GM12878 (cell line): ENCODE data around the gene ATF6. TPM values are rescaled to one million over a fixed set of nuclear protein-coding genes. Genes with fewer than 3 reads are reported as not detected.
A peak's percentile ranks its signal among the peaks of the same experiment; 100 is the strongest.

ENCODE experiments used
- ATAC-seq: fragments of 200-7000 bp; cut with Tn5 transposase; 3 replicates; pipeline ENCODE4 v1.9.1; 2020; ENCODE audit warnings: mild to moderate bottlenecking, moderate library complexity
- BruUV-seq: library from RNA; stranded (reverse); fragments of 400-500 nt; replicated peaks from 2 replicates; lab custom pipeline; 2021; lab: Mats Ljungman, UMichigan
- CTCF ChIA-PET: fragments of 300-600 bp; sonication (Branson Sonifier 250); formaldehyde crosslinking; extraction: SDS; loops from one replicate; lab custom pipeline; 2021; ENCODE audit warnings: inconsistent platforms; lab: Yijun Ruan, JAX
- POLR2A ChIA-PET: fragments of 350-600 bp; formaldehyde crosslinking; extraction: SDS; loops from one replicate; lab custom pipeline; 2021; ENCODE audit warnings: inconsistent platforms; lab: Charles Lee
- RAD21 ChIA-PET: fragments of 300-600 bp; sonication (Branson Sonifier 250); formaldehyde crosslinking; loops from one replicate; lab custom pipeline; 2023; ENCODE audit warnings: antibody characterized with exemption; ENCODE audit not compliant: unreplicated experiment; lab: Charles Lee
- SMC1A ChIA-PET: fragments of 300-600 bp; sonication (Branson Sonifier 250); formaldehyde crosslinking; loops from one replicate; lab custom pipeline; 2023; ENCODE audit not compliant: unreplicated experiment, uncharacterized antibody; lab: Charles Lee
- DNase-seq: peaks from one replicate; pipeline ENCODE4 v3.0.0-alpha.2; 2011; ENCODE audit warnings: low read depth, low spot score
- FAIRE-seq: peaks from 3 replicates; lab custom pipeline; 2011; peaks lifted over from hg19 to GRCh38; lab: Jason Lieb, UNC
- H2AFZ ChIP-seq: 2 replicates; pipeline ENCODE4 v1.6.0; 2011; ENCODE audit warnings: low read depth, low read length, control low read depth; ENCODE audit not compliant: control insufficient read depth
- H3K27ac ChIP-seq: 2 replicates; pipeline ENCODE4 v1.5.1; 2011; ENCODE audit warnings: control low read depth; ENCODE audit not compliant: control insufficient read depth, insufficient read depth
- H3K27me3 ChIP-seq, 2 experiments: replicated peaks in 1 of 2; 2 replicates each; pipeline versions ENCODE4 v1.6.0 to v1.6.1; 2011; ENCODE audit warnings: low read length in 1 of 2; ENCODE audit not compliant: control insufficient read depth in 2 of 2, insufficient read depth in 2 of 2
- H3K36me3 ChIP-seq, 2 experiments: 2 replicates each; pipeline ENCODE4 v1.5.1; 2011; ENCODE audit warnings: low read length in 1 of 2; ENCODE audit not compliant: control insufficient read depth in 2 of 2, insufficient read depth in 2 of 2
- H3K4me1 ChIP-seq: 2 replicates; pipeline ENCODE4 v1.6.1; 2011; ENCODE audit warnings: mild to moderate bottlenecking, low read length, moderate library complexity, mixed read lengths; ENCODE audit not compliant: control insufficient read depth, insufficient read depth
- H3K4me2 ChIP-seq: 2 replicates; pipeline ENCODE4 v1.6.0; 2011; ENCODE audit warnings: control low read depth; ENCODE audit not compliant: control insufficient read depth, insufficient read depth
- H3K4me3 ChIP-seq: fragments of 200-600 bp; sonication (generic); 2 replicates; pipeline ENCODE4 v1.5.1; 2016
- H3K79me2 ChIP-seq: 2 replicates; pipeline ENCODE4 v1.6.0; 2011; ENCODE audit warnings: low read length; ENCODE audit not compliant: control insufficient read depth, insufficient read depth
- H3K9ac ChIP-seq: 2 replicates; pipeline ENCODE4 v1.8.0; 2011; ENCODE audit warnings: low read length, control low read depth, mixed read lengths; ENCODE audit not compliant: control insufficient read depth, insufficient read depth
- H3K9me3 ChIP-seq: replicated peaks from 3 replicates; pipeline ENCODE4 v1.5.1; 2011; ENCODE audit warnings: mild to moderate bottlenecking, low read length; ENCODE audit not compliant: control insufficient read depth, insufficient read depth
- H4K20me1 ChIP-seq: 2 replicates; pipeline ENCODE4 v1.6.0; 2011; ENCODE audit not compliant: control insufficient read depth, insufficient read depth
- CEBPB ChIP-seq, 2 experiments: fragments of 150-350 bp in 1 of 2; IDR thresholded peaks; 2 replicates each; pipeline ENCODE4 v1.6.1; 2012 to 2014; ENCODE audit warnings: low read depth in 2 of 2, low read length in 2 of 2, borderline replicate concordance in 1 of 2, inconsistent platforms in 1 of 2
- EZH2 ChIP-seq: IDR thresholded peaks from 2 replicates; pipeline ENCODE4 v1.6.1; 2012; ENCODE audit warnings: low read depth, mild to moderate bottlenecking, control low read depth, inconsistent platforms, low read length, borderline replicate concordance; ENCODE audit not compliant: control insufficient read depth
- IKZF1 ChIP-seq: fragments of 450-650 bp; conservative IDR thresholded peaks from 2 replicates; pipeline ENCODE4 v1.6.1; 2017; ENCODE audit warnings: antibody characterized with exemption, mild to moderate bottlenecking
- MTA2 ChIP-seq: fragments of 450-650 bp; IDR thresholded peaks from 2 replicates; pipeline ENCODE4 v1.6.1; 2016; ENCODE audit warnings: low read depth, mild to moderate bottlenecking, moderate library complexity
- SPI1 ChIP-seq: IDR thresholded peaks from 2 replicates; pipeline ENCODE4 v1.6.1; 2011; ENCODE audit warnings: low read depth, mild to moderate bottlenecking, low read length, moderate library complexity, borderline replicate concordance; ENCODE audit not compliant: insufficient read depth
- STAT1 ChIP-seq: fragments of 450-650 bp; conservative IDR thresholded peaks from 2 replicates; pipeline ENCODE4 v1.6.1; 2014; ENCODE audit warnings: antibody characterized with exemption, mild to moderate bottlenecking
- ZNF384 ChIP-seq: IDR thresholded peaks from 2 replicates; pipeline ENCODE4 v1.6.1; 2012; ENCODE audit warnings: low read depth, mild to moderate bottlenecking, low read length, improper control_type of control experiment, borderline replicate concordance
- ZNF622 ChIP-seq: fragments of 450-650 bp; IDR thresholded peaks from 2 replicates; pipeline ENCODE4 v1.6.1; 2017; ENCODE audit warnings: mild to moderate bottlenecking, inconsistent platforms
- ZSCAN29 ChIP-seq: fragments of 450-650 bp; IDR thresholded peaks from 2 replicates; pipeline ENCODE4 v1.6.1; 2017; ENCODE audit warnings: mild to moderate bottlenecking, moderate library complexity
- WGBS: methylation state at CpG from one replicate; pipeline ENCODE4 v1.1.6; 2016; ENCODE audit warnings: low lambda C conversion rate; ENCODE audit not compliant: insufficient replicate concordance, insufficient coverage; ENCODE audit errors: missing lambda C conversion rate; 5-methylcytosine and 5-hydroxymethylcytosine counted together
- in situ Hi-C: fragments of 300-500 bp; cut with MboI; formaldehyde crosslinking; loops from 9 replicates; pipeline ENCODE4 v1.14.3; 2018; ENCODE audit warnings: mixed read lengths
- intact Hi-C: fragments of 100-400 bp; cut with micrococcal nuclease; formaldehyde crosslinking; loops from one replicate; pipeline ENCODE4 v1.14.2; 2022; ENCODE audit not compliant: unreplicated experiment
- polyA plus RNA-seq, 11 experiments: library from polyadenylated mRNA; depleted of rRNA in 4 of 11; unstranded in 6 of 11; stranded (reverse) in 5 of 11; fragments of >200 nt; fragmentation: Nextera tagmentation in 4 of 11; fragmentation: Illumina TruSeq in 1 of 11; extraction: Ambion mirVana in 4 of 11; extraction: Trizol in 1 of 11; gene quantifications; 1 replicate in 1 of 11; 2 replicates in 10 of 11; pipeline versions ENCODE4 v1.2.1 to v1.2.3, GENCODE V29; 2011 to 2016; ENCODE audit warnings: inconsistent platforms in 2 of 11, missing spikeins in 2 of 11, low read depth in 1 of 11
- total RNA-seq, 4 experiments: library from RNA; depleted of rRNA in 3 of 4; stranded (reverse); fragments of >200 nt in 3 of 4; fragmentation: Illumina TruSeq in 1 of 4; extraction: Trizol in 1 of 4; gene quantifications; 2 replicates each; pipeline versions ENCODE4 v1.2.1 to v1.2.3, GENCODE V29; 2013 to 2021
- TF ChIP-seq, protein P1 (sequence below): IDR thresholded peaks from 2 replicates; pipeline ENCODE4 v1.6.1; 2011; ENCODE audit warnings: borderline replicate concordance, low read depth, mild to moderate bottlenecking, moderate library complexity, low read length; ENCODE audit not compliant: insufficient read depth, poor library complexity, severe bottlenecking

ATF6 gene
- total and polyA plus RNA-seq, 10 of the 15 experiments (the other 5 are each of a cell fraction or from before 2014, with no cell fraction given) = 7.8 to 24.3 (median 14.7) TPM

DNA sequence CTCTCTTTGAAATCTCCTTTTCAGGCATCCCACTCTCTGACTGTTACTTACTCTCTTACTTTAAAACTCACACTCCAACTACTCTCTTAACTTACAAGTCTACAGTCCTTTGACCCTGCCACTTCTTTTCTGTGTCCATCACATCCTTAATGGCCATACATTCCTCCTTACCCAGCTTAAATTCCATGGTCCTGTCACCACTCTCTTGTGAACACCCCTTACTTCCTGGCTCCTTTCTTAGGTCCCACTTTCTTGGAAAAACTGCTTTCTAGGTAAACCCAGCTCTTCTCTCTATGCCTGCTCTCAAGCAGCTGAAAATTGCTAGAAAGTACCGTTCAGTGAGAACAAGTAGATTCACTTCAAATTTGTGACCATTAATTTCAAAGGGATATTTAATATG lies 148.5 kb downstream of the ATF6 start:
- Histone ChIP-seq H4K20me1 (no peaks in the 10 kb centered on the region), H3K4me1 (peaks cover 19% of the 10 kb centered on the region), H3K4me2 (peak overlapping the region; percentile 77), H2AFZ (no peak overlapping the region), H3K79me2 (no peaks in the 10 kb centered on the region), H3K27me3 (no peaks in the 10 kb centered on the region), H3K27ac (peak overlapping the region; percentile 71), H3K36me3 (peaks cover 0 to 8% of the 10 kb centered on the region in 2 experiments; a peak in 3 of 4 replicates), H3K4me3 (no peak overlapping the region), H3K9me3 (no peaks in the 10 kb centered on the region), H3K9ac (no peak overlapping the region)
- SMC1A ChIA-PET = interaction anchor here (0.6 to 1.5 kb wide), 11 partner anchors 8 to 165 kb away, joined by 3 to 6 read pairs (median 4); partner anchors contain the start of gene DUSP12
- RAD21 ChIA-PET = interaction anchor here (0.8 to 1.5 kb wide), 2 partner anchors 48 to 123 kb away, joined by 4 to 8 read pairs; no protein-coding TSS in a partner anchor
- CTCF ChIA-PET = interaction anchor here (0.8 to 2.4 kb wide), 7 partner anchors 8 to 122 kb away, joined by 4 to 9 read pairs (median 5); no protein-coding TSS in a partner anchor
- in situ Hi-C loops = no loop called here
- no TSS peak for BruUV-seq
- intact Hi-C loops = no loop called here
- 47% methylated on average over 1 of the region's 1 CpG for WGBS
- no peak for FAIRE-seq
- POLR2A ChIA-PET = interaction anchor here (1.2 kb wide), 1 partner anchor 20 kb away, joined by 3 read pairs; no protein-coding TSS in a partner anchor
- ATAC-seq = no peak
- DNase-seq = no peak
- no peak for TF ChIP-seq ZNF622

DNA sequence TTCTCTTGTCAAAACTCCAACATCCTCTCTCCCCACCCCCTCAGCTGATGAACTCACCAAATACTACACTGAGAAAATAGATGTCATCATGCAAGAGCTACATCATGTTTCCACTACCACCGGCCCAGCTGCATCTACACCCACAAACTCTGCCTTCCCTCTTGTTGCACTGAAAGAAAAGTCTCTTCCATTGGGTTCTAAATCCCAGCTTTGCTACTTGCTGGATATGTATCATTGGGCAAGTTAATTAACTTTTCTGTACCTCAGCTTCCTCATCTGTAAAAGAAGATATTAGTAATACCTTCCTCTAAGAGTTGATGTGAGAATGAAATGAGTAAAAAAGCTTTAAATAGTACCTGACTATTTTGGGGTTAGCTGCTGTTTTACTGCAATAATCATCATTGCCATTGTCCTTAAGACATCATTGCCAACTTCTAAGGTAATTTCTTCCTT lies 149.0 kb downstream of the ATF6 start:
- peak overlapping the region; percentile 77 for H3K4me2 ChIP-seq
- no peaks in the 10 kb centered on the region for H3K27me3 ChIP-seq
- SMC1A ChIA-PET = interaction anchor here (0.6 to 1.5 kb wide), 12 partner anchors 8 to 166 kb away, joined by 3 to 6 read pairs (median 4); partner anchors contain the start of gene DUSP12
- H2AFZ ChIP-seq = no peak overlapping the region
- H3K9me3 ChIP-seq = no peaks in the 10 kb centered on the region
- intact Hi-C loops = loop anchor here (5.0 kb wide), 1 partner anchor 47 kb away; no protein-coding TSS in a partner anchor
- 0% methylated on average over 1 of the region's 1 CpG for WGBS
- BruUV-seq = no TSS peak
- in situ Hi-C loops = no loop called here
- POLR2A ChIA-PET = interaction anchor here (0.6 to 1.2 kb wide), 2 partner anchors 20 to 51 kb away, joined by 3 read pairs; no protein-coding TSS in a partner anchor
- RAD21 ChIA-PET = interaction anchor here (0.8 to 1.5 kb wide), 2 partner anchors 47 to 122 kb away, joined by 4 to 8 read pairs; no protein-coding TSS in a partner anchor
- H3K4me1 ChIP-seq = peaks cover 19% of the 10 kb centered on the region
- FAIRE-seq (no peak), DNase-seq (peak; percentile 53), ATAC-seq (peak; percentile 89)
- peak overlapping the region; percentile 71 for H3K27ac ChIP-seq
- no peaks in the 10 kb centered on the region for H4K20me1 ChIP-seq
- peaks cover 0 to 8% of the 10 kb centered on the region in 2 experiments; a peak in 3 of 4 replicates for H3K36me3 ChIP-seq
- no peaks in the 10 kb centered on the region for H3K79me2 ChIP-seq
- peak overlapping the region; percentile 21; the same call in 1 of the 2 replicates for H3K4me3 ChIP-seq
- H3K9ac ChIP-seq = no peak overlapping the region
- CTCF ChIA-PET = interaction anchor here (0.8 to 2.4 kb wide), 7 partner anchors 9 to 122 kb away, joined by 4 to 9 read pairs (median 5); no protein-coding TSS in a partner anchor
- TF ChIP-seq STAT1 (no peak), EZH2 (no peak), ZSCAN29 (no peak), CEBPB (IDR thresholded peaks at IDR 0.05; ENCODE audit: borderline replicate concordance in 1 of 2, low read depth in 2 of 2, low read length in 2 of 2) (no peak), MTA2 (peak; percentile 93), ZNF384 (no peak), IKZF1 (peak; percentile 79), SPI1 (peak; percentile 30; the same call in 1 of the 2 replicates)
- TF ChIP-seq, protein P1, sequence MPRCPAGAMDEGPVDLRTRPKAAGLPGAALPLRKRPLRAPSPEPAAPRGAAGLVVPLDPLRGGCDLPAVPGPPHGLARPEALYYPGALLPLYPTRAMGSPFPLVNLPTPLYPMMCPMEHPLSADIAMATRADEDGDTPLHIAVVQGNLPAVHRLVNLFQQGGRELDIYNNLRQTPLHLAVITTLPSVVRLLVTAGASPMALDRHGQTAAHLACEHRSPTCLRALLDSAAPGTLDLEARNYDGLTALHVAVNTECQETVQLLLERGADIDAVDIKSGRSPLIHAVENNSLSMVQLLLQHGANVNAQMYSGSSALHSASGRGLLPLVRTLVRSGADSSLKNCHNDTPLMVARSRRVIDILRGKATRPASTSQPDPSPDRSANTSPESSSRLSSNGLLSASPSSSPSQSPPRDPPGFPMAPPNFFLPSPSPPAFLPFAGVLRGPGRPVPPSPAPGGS = no peak
